GM23338 (cell line): ENCODE data around the gene FUT1. TPM values are rescaled to one million over a fixed set of nuclear protein-coding genes. Genes with fewer than 3 reads are reported as not detected.

Source experiments
- ATAC-seq: fragments of 200-7000 bp; cut with Tn5 transposase; 3 replicates; pipeline ENCODE4 v1.9.1; 2020
- DNase-seq: peaks from one replicate; pipeline ENCODE4 v3.0.0-alpha.2; 2015; ENCODE audit warnings: low spot score
- H2AFZ ChIP-seq: fragments of 200-600 bp; sonication (generic); 2 replicates; pipeline ENCODE4 v1.8.0; 2016; ENCODE audit warnings: antibody characterized with exemption, mild to moderate bottlenecking, moderate library complexity
- H3F3A ChIP-seq: fragments of 200-600 bp; sonication (generic); replicated peaks from 2 replicates; pipeline ENCODE4 v1.8.0; 2017; ENCODE audit warnings: antibody characterized with exemption, mixed run types, low read depth
- H3K27ac ChIP-seq: fragments of 200-600 bp; sonication (generic); 2 replicates; pipeline ENCODE4 v1.6.1; 2016; ENCODE audit warnings: low read depth
- H3K27me3 ChIP-seq: fragments of 200-600 bp; sonication (generic); 2 replicates; pipeline ENCODE4 v1.8.0; 2016; ENCODE audit warnings: mild to moderate bottlenecking, mixed run types, moderate library complexity; ENCODE audit not compliant: insufficient read depth
- H3K36me3 ChIP-seq: fragments of 200-600 bp; sonication (generic); 2 replicates; pipeline ENCODE4 v1.8.0; 2016; ENCODE audit warnings: mild to moderate bottlenecking; ENCODE audit not compliant: insufficient read depth
- H3K4me1 ChIP-seq: fragments of 200-600 bp; sonication (generic); 2 replicates; pipeline ENCODE4 v1.8.0; 2016; ENCODE audit warnings: mild to moderate bottlenecking, moderate library complexity; ENCODE audit not compliant: insufficient read depth
- H3K4me2 ChIP-seq: fragments of 200-600 bp; sonication (generic); 2 replicates; pipeline ENCODE4 v1.7.1; 2017; ENCODE audit warnings: mixed run types
- H3K4me3 ChIP-seq: fragments of 200-600 bp; sonication (generic); 2 replicates; pipeline ENCODE4 v1.6.1; 2016; ENCODE audit warnings: mixed run types
- H3K79me2 ChIP-seq: fragments of 200-600 bp; sonication (generic); replicated peaks from 2 replicates; pipeline ENCODE4 v1.8.0; 2017; ENCODE audit warnings: mild to moderate bottlenecking; ENCODE audit not compliant: insufficient read depth
- H3K9me2 ChIP-seq: fragments of 200-600 bp; sonication (generic); 2 replicates; pipeline ENCODE4 v1.8.0; 2017; ENCODE audit not compliant: insufficient read depth
- H4K20me1 ChIP-seq: fragments of 200-600 bp; sonication (generic); replicated peaks from 2 replicates; pipeline ENCODE4 v1.8.0; 2017; ENCODE audit warnings: mild to moderate bottlenecking; ENCODE audit not compliant: insufficient read depth
- H3K27ac Mint-ChIP-seq: 2 replicates; pipeline ENCODE4 v1.8.0; 2020; ENCODE audit warnings: inconsistent platforms, mild to moderate bottlenecking, moderate library complexity, mixed read lengths
- H3K27me3 Mint-ChIP-seq: 3 replicates; pipeline ENCODE4 v1.8.0; 2022; ENCODE audit warnings: low read depth, mild to moderate bottlenecking, moderate library complexity, mixed read lengths, inconsistent platforms; ENCODE audit not compliant: insufficient read depth, poor library complexity
- H3K36me3 Mint-ChIP-seq: 3 replicates; pipeline ENCODE4 v1.8.0; 2021; ENCODE audit warnings: low read depth, mild to moderate bottlenecking, inconsistent platforms, moderate library complexity, mixed read lengths
- H3K4me1 Mint-ChIP-seq: 3 replicates; pipeline ENCODE4 v1.8.0; 2020; ENCODE audit warnings: mild to moderate bottlenecking, inconsistent platforms, mixed read lengths
- H3K4me3 Mint-ChIP-seq: 3 replicates; pipeline ENCODE4 v1.8.0; 2021; ENCODE audit warnings: moderate library complexity, mild to moderate bottlenecking, inconsistent platforms, mixed read lengths
- H3K9me3 Mint-ChIP-seq: 3 replicates; pipeline ENCODE4 v1.8.0; 2020; ENCODE audit warnings: moderate library complexity, mild to moderate bottlenecking, inconsistent platforms, mixed read lengths
- CREB1 ChIP-seq: fragments of 250-450 bp; sonication (Bioruptor Pico); IDR thresholded peaks from 2 replicates; pipeline ENCODE4 v1.5.0; 2020; ENCODE audit warnings: low read depth, mild to moderate bottlenecking, moderate library complexity
- ETS1 ChIP-seq: IDR thresholded peaks from 2 replicates; pipeline ENCODE4 v1.6.1; 2016; ENCODE audit warnings: antibody characterized with exemption
- EZH2 ChIP-seq: fragments of 200-600 bp; sonication (generic); IDR thresholded peaks from one replicate; pipeline ENCODE4 v1.8.0; 2017; ENCODE audit warnings: antibody characterized with exemption, mild to moderate bottlenecking, low read depth; ENCODE audit not compliant: unreplicated experiment
- JUNB ChIP-seq: IDR thresholded peaks from one replicate; pipeline ENCODE4 v1.6.1; 2016; ENCODE audit warnings: antibody characterized with exemption; ENCODE audit not compliant: unreplicated experiment
- POLR2AphosphoS5 ChIP-seq: IDR thresholded peaks from 2 replicates; pipeline ENCODE4 v1.6.1; 2016; ENCODE audit warnings: antibody characterized with exemption, low read depth
- REST ChIP-seq: IDR thresholded peaks from one replicate; pipeline ENCODE4 v1.6.1; 2018; ENCODE audit warnings: antibody characterized with exemption; ENCODE audit not compliant: unreplicated experiment
- STAT1 ChIP-seq: IDR thresholded peaks from one replicate; pipeline ENCODE4 v1.6.1; 2016; ENCODE audit warnings: antibody characterized with exemption; ENCODE audit not compliant: unreplicated experiment
- ZNF331 ChIP-seq: fragments of 250-450 bp; sonication (Bioruptor Pico); IDR thresholded peaks from 2 replicates; pipeline ENCODE4 v1.5.0; 2020; ENCODE audit warnings: low read depth, mild to moderate bottlenecking, moderate library complexity
- polyA plus RNA-seq: library from polyadenylated mRNA; unstranded; fragments of >200 nt; fragmentation: Nextera tagmentation; extraction: Ambion mirVana; gene quantifications from 2 replicates; pipeline ENCODE4 v1.2.1, GENCODE V29; 2016
- total RNA-seq: library from RNA; depleted of rRNA; stranded (reverse); fragments of >200 nt; shearing (Covaris generic); gene quantifications from 2 replicates; pipeline ENCODE4 v1.2.3, GENCODE V29; 2014

Gene FUT1
- total and polyA plus RNA-seq, 2 experiments from 2014 or later: 4.4 to 20.8 TPM

GRCh38 chr19:48745208-48745995, 7.0 kb downstream of the FUT1 start:
- H3K4me1 Mint-ChIP-seq: peaks cover 28% of the 10 kb centered on the region
- peak; percentile 94 for DNase-seq
- no peaks in the 10 kb centered on the region; the same call in 2 of the 3 replicates for H3K9me3 Mint-ChIP-seq
- H4K20me1 ChIP-seq: peaks cover 4% of the 10 kb centered on the region; the same call in 1 of the 2 replicates
- 0 out of 2 replicates have a peak, but pooled peaks cover 6% of the 10 kb centered on the region for H3K36me3 ChIP-seq
- H2AFZ ChIP-seq: no peak overlapping the region
- peaks cover 20% of the 10 kb centered on the region for H3K4me1 ChIP-seq
- 0 out of 2 replicates have a peak overlapping the region, but pooled peaks have one; percentile 23 for H3K27ac Mint-ChIP-seq
- no peaks in the 10 kb centered on the region for H3K9me2 ChIP-seq
- TF ChIP-seq ETS1: peak; percentile 97
- TF ChIP-seq REST: no peak
- TF ChIP-seq CREB1 (CRISPR knock-in tag): no peak
- TF ChIP-seq ZNF331 (CRISPR knock-in tag): no peak
- H3F3A ChIP-seq: peaks cover 19% of the 10 kb centered on the region
- H3K4me3 ChIP-seq: peak overlapping the region; percentile 56
- H3K4me2 ChIP-seq: peak overlapping the region; percentile 70
- ATAC-seq: peak; percentile 40
- H3K36me3 Mint-ChIP-seq: peaks cover 27% of the 10 kb centered on the region
- H3K27me3 Mint-ChIP-seq: peaks cover 25% of the 10 kb centered on the region
- H3K27me3 ChIP-seq: peaks cover 7% of the 10 kb centered on the region
- no peak overlapping the region for H3K27ac ChIP-seq
- peaks cover 18% of the 10 kb centered on the region for H3K79me2 ChIP-seq
- H3K4me3 Mint-ChIP-seq: peak overlapping the region; percentile 68

GRCh38 chr19:48742096-48742495, 10.3 kb downstream of the FUT1 start:
- H3K36me3 ChIP-seq: no peaks in the 10 kb centered on the region

More at GRCh38 chr19:48742096-48742495, 10.3 kb downstream of the FUT1 start:
- Histone ChIP-seq H3K4me3 (peak overlapping the region; percentile 68; the same call in 1 of the 2 replicates), H4K20me1 (no peaks in the 10 kb centered on the region), H3F3A (peaks cover 15% of the 10 kb centered on the region), H2AFZ (no peak overlapping the region), H3K4me2 (peak overlapping the region; percentile 90; the same call in 1 of the 2 replicates), H3K9me2 (no peaks in the 10 kb centered on the region), H3K4me1 (peaks cover 39% of the 10 kb centered on the region), H3K27me3 (peaks cover 21% of the 10 kb centered on the region), H3K79me2 (no peaks in the 10 kb centered on the region), H3K27ac (no peak overlapping the region)
- no peak for TF ChIP-seq EZH2
- no peak for TF ChIP-seq POLR2AphosphoS5
- no peak for TF ChIP-seq CREB1 (CRISPR knock-in tag)
- no peak for TF ChIP-seq STAT1
- no peak for TF ChIP-seq JUNB
- Mint-ChIP-seq H3K4me3 (no peak overlapping the region; the same call in 2 of the 3 replicates), H3K27ac (no peak overlapping the region), H3K36me3 (no peaks in the 10 kb centered on the region; the same call in none of the 3 replicates), H3K4me1 (peaks cover 41% of the 10 kb centered on the region), H3K27me3 (peaks cover 40% of the 10 kb centered on the region), H3K9me3 (peaks cover 5% of the 10 kb centered on the region; the same call in 2 of the 3 replicates)
- DNase-seq: no peak
- no peak for ATAC-seq
